DMS53 treated with DMSO at 0.1 percent for 48 hours (cell line): ENCODE data around the gene DSCAM.
"Not testable (repeated sequence)": the region's sequence is repeated elsewhere in the genome, so short reads cannot be mapped to it uniquely, and the experiment has no call there.

ENCODE experiments used
- DNase-seq: peaks from one replicate; lab custom pipeline; 2025; ENCODE audit not compliant: unreplicated experiment; lab: John Stamatoyannopoulos, UW

The DSCAM gene

DNA sequence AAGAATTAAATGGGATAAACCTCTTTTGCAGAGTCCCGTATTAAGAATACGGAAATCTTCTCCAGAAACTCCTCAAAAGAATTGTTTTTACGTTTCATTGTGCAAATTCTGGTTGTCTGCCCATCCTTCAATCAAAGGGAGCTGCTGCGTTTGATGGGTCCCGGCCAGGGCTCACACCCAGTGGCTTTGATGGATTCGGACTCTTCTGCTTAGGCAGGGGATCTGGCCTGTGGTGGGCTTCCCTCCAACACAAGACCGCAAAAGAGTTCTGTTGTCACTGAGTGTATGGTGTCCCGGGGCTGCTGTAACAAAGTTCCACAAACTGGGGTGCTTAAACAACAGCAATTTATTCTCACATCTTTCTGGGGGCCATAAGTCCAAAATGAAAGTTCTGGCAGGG, 577.7 kb downstream of the DSCAM start:
- no peak for DNase-seq

DNA sequence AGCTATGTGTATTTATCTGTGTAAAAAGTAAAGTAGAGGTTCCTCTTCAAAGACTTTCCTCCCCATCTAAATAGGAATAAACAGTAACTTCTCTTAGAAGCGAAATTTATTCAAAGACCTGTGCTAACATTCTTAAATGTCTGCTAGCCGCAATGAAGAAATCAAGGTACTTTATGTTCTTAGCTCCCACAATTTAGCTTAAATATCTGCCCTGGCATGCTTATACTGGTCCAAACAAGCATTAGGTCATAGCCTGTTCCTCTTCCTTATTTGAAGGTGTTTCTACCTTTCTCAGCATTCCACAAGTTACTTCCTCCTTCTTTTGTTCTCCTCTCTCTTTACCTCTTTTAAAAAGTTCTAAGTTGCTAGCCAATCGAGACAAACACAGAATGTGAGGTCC, 588.5 kb downstream of the DSCAM start:
- DNase-seq, result not testable (repeated sequence)

DNA sequence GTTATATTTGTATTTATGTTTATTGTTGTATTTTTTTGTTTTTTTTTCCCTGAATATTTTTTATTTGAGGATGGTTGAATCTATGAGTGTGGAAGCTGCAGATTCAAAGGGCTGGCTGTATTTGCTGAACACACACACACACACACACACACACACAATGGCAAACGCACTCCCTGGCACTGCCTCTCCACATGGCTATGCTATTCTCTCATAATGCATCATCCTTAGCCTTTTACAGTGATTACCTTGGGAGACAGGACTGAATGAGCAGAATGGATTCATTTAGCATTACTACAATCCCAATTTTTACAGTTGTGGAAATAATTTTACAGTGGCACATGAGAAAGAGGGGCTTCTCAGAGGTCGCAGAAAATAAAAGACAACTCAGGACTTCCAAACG, 589.6 kb downstream of the DSCAM start:
- DNase-seq, result no peak

DNA sequence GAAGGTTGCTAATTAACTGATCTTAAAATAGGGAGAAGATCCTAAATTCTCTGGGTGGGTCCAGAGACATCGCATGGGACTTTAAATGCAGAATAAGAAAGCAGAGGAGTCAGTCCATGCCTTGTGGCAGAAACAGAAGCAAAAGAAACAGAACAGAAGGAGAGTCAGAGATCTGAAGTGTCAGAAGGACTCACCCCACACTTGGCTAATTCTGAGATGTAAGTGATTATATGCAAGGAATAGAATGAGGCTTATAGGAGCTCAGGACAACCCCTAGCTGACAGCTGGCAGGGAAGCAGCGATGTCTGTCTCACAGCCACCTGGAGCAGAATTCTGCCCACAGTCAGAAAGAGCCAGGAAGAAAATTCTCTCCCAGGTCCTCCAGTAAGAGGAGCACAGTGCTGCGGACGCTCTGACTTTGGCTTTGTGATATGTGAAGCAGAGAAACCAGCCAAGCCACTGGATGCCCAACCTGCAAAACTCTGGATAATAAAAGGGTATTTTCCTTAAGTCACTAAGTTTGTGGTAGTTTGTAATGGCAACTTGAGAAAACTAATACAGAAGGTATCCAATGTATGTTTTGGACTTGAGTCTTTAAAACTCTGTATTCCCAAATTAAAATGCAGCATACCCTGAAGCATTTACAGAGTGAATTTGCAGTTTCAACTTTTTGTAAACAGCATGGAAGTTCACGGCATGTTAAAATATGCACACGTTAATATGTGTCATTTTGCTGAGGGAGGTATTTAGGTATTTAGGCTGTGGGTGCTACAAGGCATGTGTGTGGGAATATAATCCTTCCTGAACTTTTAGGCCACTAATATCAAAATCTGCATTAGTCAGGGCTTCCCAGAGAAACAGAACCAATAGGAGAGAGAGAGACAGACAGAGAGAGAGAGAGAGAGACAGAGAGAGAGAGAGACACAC, 591.2 kb downstream of the DSCAM start:
- no peak for DNase-seq

DNA sequence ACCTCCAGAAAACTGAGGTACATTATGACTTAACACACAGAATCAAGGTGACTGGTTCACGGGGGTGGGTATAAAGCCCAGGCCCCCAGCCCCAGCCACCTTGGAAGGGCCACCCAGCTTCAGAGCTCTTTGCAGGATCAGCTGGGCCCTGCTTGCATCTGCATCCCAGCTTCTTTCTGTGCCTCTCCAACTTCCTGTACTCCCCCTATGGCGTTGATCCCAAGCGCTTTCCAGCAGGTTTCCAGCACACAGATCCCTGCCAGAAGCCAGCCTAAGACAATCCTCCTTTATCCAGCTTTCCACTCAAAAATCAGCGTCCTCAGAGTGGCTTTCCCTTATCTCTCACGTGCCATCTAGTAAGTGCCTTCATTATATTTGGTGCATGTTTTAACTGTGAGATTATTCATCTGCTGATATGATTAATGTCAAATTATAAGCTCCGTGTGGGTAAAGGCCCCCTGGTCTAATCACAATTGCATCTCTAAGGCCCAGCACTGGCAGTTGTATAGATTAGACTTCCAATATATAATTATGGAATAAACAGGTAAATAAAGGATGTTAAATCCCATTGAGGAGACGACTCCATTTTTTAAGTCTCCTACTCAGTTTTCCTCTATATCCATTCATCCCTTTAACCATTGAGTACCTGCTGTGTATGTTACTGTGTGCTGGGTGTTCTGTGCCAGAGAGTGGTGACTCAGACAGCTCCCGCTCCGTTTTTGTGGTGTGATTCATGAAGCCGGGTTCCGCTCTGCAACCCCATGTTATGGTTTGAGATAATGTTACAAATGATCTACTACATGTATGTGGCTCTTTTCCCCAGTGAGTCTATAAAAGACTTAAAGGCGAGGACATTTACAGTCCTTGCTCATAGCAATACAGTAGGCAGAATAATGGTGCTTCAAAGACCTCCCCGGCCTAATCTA, 592.2 kb downstream of the DSCAM start:
- no peak for DNase-seq

DNA sequence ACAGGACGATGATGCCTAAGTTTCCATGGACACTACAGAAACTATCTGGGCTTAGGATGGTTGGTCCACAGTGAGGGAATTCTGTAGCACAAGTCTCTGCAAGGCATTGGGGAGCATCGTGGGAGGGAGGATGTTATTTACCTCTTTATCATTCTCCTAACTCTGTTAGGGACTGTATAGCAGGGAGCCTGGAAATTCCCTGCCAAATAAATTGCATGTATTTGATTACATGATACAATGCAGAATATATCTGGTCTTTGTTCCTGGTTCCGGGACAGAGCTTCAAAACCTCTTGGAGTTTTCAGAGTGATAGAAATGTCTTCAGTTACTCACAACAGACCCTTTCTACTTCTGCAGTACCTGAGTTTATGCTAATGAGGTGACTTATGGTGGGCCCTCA, 593.8 kb downstream of the DSCAM start:
- DNase-seq, result no peak

DNA sequence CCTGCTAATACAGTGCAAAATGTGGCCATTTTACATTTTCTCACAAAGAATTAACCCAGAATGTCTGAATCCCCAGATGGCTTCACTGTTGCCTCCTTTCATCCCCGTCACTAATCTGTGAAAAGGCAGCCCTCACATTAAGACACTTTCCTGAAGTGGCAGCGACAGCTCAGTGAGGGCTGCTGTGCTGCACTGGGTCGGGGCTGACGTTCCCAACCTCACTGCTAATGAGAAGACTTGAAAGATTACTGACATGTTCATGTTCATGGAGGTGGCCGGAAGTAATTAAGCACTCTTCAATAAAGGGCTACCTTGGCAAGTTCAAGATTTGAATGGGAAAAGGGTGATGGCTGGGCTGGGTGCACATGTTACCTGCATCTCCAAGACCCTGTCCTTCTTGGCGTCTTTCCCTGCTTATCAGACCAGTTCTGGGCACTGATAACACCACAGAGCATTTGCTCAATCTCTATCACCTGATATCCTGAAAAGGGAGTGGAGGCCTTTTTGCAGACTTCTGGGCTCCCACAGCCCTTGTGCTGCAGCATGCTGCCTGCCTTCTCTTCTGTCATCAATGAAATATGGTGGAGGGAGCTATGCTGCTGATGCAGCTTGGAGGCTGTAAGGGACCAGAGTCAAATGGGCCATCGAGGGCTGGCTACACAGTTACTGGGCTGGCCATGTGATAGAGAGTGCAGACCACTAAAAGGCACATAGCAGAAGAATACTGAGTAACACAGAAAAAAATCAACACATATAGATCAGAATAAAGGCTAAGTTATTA, 596.3 kb downstream of the DSCAM start:
- no peak for DNase-seq

DNA sequence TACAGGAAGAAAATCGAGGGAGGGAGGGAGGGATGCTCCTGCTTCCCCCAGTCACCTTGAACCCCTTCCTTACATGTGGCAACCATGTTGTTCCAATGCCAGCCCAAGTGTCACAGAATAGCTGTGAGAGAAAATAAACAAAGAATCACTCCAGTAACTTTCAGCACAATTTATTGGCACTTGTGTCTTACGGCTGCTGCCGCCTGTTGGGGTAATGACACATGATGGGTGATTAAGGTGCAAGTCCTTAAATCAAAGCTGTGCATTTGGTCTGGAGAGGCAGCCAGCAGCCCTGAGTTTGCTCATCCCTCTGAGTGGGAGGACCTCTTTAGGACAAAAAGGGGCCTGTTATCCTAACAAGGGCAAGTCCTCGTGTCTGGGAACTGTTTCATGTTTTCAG, 602.0 kb downstream of the DSCAM start:
- DNase-seq, result no peak

DNA sequence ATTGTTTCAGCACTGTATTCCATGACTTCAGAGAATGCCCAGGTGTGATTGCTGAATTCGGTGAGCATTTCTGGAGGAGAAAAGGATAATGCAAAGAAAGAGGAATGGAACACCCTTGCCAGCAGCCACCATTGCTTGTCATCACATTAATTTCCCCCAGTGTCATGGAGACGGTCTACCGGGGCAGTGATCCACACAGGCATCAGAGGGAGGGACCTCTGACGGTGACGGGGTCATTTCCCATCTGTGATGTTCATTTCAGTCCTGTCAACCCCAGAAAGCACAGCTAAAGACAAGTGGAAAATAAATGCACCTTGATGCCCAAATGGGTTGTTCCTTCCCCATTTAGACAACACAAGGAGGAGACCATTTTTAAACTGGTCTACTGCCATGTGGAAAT, 603.3 kb downstream of the DSCAM start:
- no peak for DNase-seq

DNA sequence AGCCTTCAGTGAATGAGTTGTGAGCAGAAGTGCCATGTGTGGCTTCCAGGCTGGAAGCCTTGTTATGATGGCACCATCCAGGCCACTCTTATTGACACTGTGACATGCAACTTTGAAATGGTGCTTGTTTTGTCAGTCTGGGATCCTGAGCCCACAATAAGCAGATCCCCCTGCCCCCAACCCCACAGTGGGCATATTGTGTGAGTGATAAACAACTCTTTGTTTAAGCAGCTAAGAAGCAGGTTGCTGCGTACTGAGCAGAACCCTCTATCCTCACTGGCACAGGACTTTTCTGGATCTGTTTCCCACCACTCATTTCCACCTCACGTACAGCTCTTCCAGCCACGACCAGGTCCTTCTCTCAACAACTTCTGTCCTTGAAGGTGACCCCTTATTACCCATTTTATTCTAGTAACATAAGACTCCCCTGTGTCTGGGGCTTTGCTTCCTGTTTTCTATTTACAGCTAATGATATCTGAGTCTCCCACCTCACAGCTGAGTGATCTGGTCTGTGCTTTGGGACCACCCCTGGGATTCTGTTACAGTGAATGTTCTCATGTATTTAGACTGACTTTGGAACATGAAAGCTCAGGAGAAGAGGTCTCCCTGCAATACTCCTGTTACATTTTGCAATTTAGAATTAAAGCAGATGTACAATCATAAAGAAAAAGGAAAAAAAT, 604.2 kb downstream of the DSCAM start:
- DNase-seq, result no peak

DNA sequence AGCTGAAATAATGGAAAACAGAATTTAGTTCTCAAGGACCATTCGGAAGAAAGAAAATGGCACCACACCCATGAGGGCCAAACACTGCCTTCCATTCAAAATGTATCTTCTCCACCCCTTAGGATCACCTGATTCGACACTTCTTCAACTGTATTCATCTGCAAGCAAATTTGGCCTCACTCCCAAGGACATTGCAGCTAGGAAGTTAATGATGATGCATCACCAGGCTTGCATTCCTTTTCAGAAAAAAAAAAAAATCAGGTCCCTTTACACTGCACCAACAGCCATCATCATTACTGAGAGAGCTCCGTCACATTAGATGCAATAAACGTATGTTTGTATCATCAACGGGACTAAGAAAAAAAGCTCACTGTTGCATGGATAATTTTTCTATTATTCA, 611.4 kb downstream of the DSCAM start:
- DNase-seq, result no peak

DNA sequence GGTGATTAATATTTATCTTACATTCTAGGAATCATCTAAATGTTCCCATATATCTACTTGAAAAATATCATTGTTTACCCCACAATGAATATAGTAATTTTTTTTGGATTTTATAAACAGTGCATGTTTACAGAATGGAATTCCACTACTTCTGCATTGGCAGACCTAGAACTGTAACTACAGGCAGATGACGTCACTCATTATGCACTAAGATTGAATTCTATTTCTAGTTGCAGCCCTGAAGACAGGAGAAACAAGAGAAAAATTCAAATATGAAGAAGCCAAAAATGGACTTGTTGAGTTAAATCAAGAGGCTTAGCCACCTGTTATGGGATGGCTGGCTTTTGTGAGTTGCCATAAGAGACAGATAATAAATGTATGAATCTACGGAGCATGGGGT, 615.0 kb downstream of the DSCAM start:
- no peak for DNase-seq

DNA sequence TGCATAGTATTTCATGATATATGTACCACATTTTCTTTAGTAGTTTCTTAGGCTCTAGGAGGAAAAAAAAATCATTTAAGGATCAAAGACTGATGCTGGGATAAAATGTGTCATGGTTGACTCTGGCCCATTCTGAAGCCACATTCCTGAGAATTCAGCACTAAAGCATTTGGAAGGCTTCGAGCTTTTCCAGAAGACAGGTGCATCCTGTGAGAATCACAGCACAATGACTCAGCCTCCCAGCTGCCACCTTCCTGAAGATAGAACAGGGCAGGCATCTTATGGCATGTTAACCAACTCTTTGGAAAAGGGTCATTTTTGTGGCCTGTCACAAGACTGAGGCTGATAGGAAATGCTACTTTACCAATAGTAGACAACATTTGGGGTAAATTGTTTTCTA, 619.9 kb downstream of the DSCAM start:
- DNase-seq, result no peak

DNA sequence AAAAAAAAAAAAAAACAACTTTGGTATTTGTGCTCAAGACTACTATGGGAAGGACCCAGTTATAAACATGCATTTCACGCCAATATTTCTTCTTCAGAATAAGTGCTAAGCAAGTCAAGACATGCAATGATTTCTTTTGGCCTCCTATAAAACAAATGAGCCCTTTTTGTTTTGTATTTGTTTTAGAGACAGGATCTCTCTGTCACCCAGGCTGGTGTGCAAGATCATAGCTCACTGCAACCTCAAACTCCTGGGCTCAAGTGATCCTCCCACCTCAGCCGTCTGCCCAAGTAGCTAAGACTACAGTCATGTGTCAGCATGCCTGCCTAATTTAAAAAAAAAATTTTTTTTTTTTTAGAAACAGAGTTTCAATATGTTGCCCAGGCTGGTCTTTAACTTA, 631.0 kb downstream of the DSCAM start:
- DNase-seq, result no peak

DNA sequence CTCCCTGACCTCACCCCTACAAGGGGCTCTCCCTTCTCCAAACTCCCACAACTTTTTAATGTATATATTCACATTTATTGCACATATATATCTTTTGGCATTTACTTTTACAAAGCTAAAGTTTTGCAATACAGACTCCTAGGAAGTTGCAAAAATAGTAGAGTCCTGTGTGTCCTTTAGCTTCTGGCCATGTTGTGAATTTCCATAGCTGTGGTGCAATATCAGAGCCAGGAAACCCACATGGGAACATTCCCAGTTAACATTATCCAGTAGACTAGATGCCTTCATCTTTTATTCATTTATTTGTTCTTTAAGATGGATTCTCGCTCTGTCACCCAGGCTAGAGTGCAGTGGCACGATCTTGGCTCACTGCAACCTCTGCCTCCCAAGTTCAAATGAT, 636.7 kb downstream of the DSCAM start:
- no peak for DNase-seq

DNA sequence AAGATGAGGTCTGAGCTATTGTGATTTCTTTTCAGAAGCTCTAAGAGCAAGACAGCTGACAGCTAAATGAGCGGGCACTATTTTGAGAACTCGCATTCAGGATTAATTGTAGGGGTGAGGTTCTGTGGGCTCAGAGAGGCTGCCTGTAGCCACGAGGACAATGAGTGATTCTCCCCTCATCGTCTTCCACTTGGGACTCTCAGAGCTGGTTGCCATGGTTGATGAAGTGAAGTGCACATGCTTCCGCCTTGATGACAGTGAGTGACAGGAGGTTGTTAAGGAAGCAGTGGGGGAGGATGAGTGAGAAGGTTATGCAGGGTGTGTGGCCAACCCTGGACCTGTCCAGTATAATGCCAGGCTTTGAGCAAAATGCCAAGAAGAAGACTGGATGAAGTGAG, 638.0 kb downstream of the DSCAM start:
- no peak for DNase-seq

DNA sequence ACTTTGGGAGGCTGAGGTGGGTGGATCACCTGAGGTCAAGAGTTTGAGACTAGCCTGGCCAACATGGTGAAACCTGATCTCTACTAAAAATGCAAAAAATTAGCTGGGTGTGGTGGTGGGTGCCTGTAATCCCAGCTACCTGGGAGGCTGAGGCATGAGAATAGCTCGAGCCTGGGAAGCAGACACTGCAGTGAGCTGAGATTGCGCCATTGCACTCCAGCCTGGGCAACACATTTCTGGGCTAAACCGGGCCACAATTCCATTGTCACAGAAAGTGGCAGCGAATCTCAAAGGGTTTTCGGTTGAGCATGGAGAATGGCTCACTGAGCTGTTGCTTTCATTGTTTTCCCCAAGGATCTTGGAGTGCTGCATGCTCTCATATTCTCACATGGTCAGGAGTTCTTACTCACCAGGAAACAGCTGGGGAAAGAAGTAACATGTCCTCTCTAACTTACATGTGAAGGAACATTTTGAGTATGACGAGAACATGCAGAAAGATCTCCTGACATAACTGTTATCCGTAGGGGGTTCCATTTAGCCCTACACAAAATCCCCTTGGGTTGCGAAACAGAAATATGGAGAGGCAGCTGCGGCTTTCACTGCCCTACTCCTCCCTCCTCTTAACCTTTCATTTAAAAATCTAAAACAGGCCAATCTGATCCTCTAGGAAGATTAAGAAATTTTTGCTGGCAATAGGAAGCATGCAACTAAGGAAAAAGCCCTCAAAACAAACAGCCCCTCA, 638.6 kb downstream of the DSCAM start:
- no peak for DNase-seq

DNA sequence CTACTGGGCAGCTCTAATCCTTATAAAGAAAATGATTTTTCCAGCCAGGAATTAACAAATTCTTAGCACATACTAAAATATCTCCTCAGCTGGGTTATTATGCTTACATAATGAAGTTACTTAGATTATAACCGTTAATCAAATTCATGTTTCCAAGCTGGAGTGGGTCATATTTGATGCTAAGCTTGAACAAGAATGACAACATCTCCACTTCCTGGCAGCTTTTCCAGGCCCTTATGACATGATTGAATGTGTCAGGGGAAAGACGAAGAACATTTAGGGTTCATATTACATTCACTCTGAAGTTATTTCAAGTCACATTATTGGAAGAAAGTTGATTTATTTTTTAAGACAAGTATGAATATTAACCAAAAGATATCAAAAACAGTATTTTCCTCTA, 646.0 kb downstream of the DSCAM start:
- no peak for DNase-seq

DNA sequence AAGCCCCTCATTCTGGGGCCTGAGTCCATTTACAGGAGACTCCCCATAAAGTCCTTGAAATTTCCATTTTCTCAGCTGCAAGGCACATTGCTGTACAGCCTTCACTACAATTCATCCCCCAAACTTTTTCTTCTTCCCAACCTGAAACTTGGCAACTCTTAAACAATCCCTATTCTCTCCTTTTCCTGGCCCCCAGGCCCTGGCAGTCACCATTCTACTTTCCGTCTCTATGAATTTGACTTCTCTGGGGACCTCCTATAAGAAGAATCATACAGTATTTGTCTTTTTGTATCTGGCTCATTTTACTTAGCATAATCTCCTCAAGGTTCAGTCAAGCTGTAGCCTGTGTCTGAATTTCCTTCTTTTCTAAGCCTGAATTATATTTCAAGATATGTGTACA, 646.8 kb downstream of the DSCAM start:
- DNase-seq, result no peak
